Nephron progenitor cell (in vitro differentiated cells): ENCODE data around the gene PNMA1.

Experiments
- DNase-seq: peaks from one replicate; pipeline ENCODE4 v3.0.0; 2021
- H3K27ac Mint-ChIP-seq: 2 replicates; pipeline ENCODE4 v1.8.0; 2021; ENCODE audit warnings: mild to moderate bottlenecking, moderate library complexity, mixed read lengths
- H3K27me3 Mint-ChIP-seq: 2 replicates; pipeline ENCODE4 v1.8.0; 2021; ENCODE audit warnings: mild to moderate bottlenecking, low read depth, mixed read lengths; ENCODE audit not compliant: poor library complexity
- H3K36me3 Mint-ChIP-seq: 2 replicates; pipeline ENCODE4 v1.8.0; 2021; ENCODE audit warnings: low read depth, mixed read lengths
- H3K4me1 Mint-ChIP-seq: 2 replicates; pipeline ENCODE4 v1.8.0; 2021; ENCODE audit warnings: mixed read lengths
- H3K4me3 Mint-ChIP-seq: 2 replicates; pipeline ENCODE4 v1.8.0; 2021; ENCODE audit warnings: mild to moderate bottlenecking, moderate library complexity, mixed read lengths
- H3K9me3 Mint-ChIP-seq: 2 replicates; pipeline ENCODE4 v1.8.0; 2021; ENCODE audit warnings: mild to moderate bottlenecking, moderate library complexity, mixed read lengths
- CTCF ChIP-seq: fragments of 200-600 bp; sonication (generic); IDR thresholded peaks from 2 replicates; pipeline ENCODE4 v1.5.0; 2021; ENCODE audit warnings: antibody characterized with exemption

The PNMA1 gene

GRCh38 chr14:73759714-73760597 is 45.8 kb upstream of the PNMA1 start:
- Mint-ChIP-seq H3K27ac (peak overlapping the region; percentile 98), H3K36me3 (no peaks in the 10 kb centered on the region), H3K27me3 (no peaks in the 10 kb centered on the region), H3K4me1 (peaks cover 86% of the 10 kb centered on the region), H3K4me3 (peak overlapping the region; percentile 86), H3K9me3 (no peaks in the 10 kb centered on the region)
- DNase-seq: peak; percentile 95
- no peak for TF ChIP-seq CTCF

- Mint-ChIP-seq H3K9me3 (no peaks in the 10 kb centered on the region), H3K36me3 (no peaks in the 10 kb centered on the region), H3K27me3 (no peaks in the 10 kb centered on the region), H3K4me3 (peak overlapping the region; percentile 75), H3K27ac (no peak overlapping the region), H3K4me1 (peaks cover 86% of the 10 kb centered on the region)
- TF ChIP-seq CTCF: no peak
- DNase-seq: peak; percentile 69
Measured at GRCh38 chr14:73759183-73759713, 45.1 kb upstream of the PNMA1 start.

GRCh38 chr14:73758392-73759182 is 44.4 kb upstream of the PNMA1 start:
- peak; percentile 59 for TF ChIP-seq CTCF
- Mint-ChIP-seq H3K4me3 (peak overlapping the region; percentile 77), H3K27ac (peak overlapping the region; percentile 59), H3K9me3 (no peaks in the 10 kb centered on the region), H3K4me1 (peaks cover 86% of the 10 kb centered on the region), H3K36me3 (no peaks in the 10 kb centered on the region), H3K27me3 (no peaks in the 10 kb centered on the region)
- DNase-seq: peak; percentile 75

- Mint-ChIP-seq H3K27me3 (no peaks in the 10 kb centered on the region), H3K27ac (no peak overlapping the region), H3K36me3 (no peaks in the 10 kb centered on the region), H3K4me3 (peak overlapping the region; percentile 77), H3K4me1 (peaks cover 86% of the 10 kb centered on the region), H3K9me3 (no peaks in the 10 kb centered on the region)
- no peak for TF ChIP-seq CTCF
- DNase-seq: no peak
Measured at GRCh38 chr14:73757876-73758391, 43.8 kb upstream of the PNMA1 start.

- peaks cover 86% of the 10 kb centered on the region for H3K4me1 Mint-ChIP-seq
- no peaks in the 10 kb centered on the region for H3K9me3 Mint-ChIP-seq
- H3K4me3 Mint-ChIP-seq: peak overlapping the region; percentile 32
- no peak for DNase-seq
- no peak for TF ChIP-seq CTCF
- no peaks in the 10 kb centered on the region for H3K27me3 Mint-ChIP-seq
- no peak overlapping the region for H3K27ac Mint-ChIP-seq
- H3K36me3 Mint-ChIP-seq: no peaks in the 10 kb centered on the region
Measured at GRCh38 chr14:73757381-73757780, 43.2 kb upstream of the PNMA1 start.
